ENCODE results near the gene ZNF292.
"Not testable (repeated sequence)": the region's sequence is repeated elsewhere in the genome, so short reads cannot be mapped to it uniquely, and the experiment has no call there.

Gene ZNF292

DNA sequence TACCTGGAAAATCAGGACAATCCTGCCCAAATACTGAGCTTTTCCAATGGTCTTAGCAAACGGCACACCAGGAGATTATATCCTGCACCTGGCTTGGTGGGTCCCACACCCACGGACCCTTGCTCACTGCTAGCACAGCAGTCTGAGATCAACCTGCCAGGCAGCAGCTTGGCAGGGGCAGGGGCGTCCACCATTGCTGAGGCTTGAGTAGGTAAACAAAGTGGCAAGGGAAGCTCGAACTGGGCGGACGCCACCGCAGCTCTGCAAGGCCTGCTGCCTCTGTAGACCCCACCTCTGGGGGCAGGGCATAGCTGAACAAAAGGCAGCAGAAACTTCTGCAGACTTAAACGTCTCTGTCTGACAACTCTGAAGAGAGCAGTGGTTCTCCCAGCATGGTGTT is 15.4 kb upstream of the ZNF292 start:
- not testable (repeated sequence) for H3K27me3 ChIP-seq (ENCODE audit: control insufficient read depth, insufficient read depth, low read length); H3K4me3 ChIP-seq (ENCODE audit: low read length); H3K4me1 ChIP-seq (ENCODE audit: control insufficient read depth, insufficient read depth, low read length); H3K9ac ChIP-seq (ENCODE audit: low read length); H3K36me3 ChIP-seq (ENCODE audit: control insufficient read depth, insufficient read depth, low read length); H3K27ac ChIP-seq (ENCODE audit: low read depth, low read length)

DNA sequence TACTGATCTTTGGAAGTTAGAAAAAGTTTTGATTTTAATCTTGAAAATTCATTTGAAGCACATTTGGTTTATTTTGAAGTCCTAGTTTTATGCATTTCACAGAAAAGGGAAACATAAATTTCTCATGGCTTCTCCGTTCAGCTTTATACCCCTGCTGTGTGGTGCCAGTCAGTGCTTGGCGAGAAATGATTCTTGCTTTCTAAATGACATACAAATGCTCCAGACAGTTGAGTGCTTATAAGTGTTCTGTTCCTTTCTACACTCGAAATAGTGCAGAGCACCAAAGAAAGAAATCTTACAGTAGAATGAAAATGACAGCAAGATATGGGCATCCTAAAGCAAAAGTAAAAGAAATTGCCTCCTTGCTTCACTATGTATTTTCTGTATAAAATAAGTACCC is 9.0 kb upstream of the ZNF292 start:
- no peaks in the 10 kb centered on the region for H3K36me3 ChIP-seq (ENCODE audit: control insufficient read depth, insufficient read depth, low read length)
- no peak overlapping the region for H3K4me3 ChIP-seq (ENCODE audit: low read length)
- H3K9ac ChIP-seq (ENCODE audit: low read length): no peak overlapping the region
- H3K4me1 ChIP-seq (ENCODE audit: control insufficient read depth, insufficient read depth, low read length): peaks cover under 1% of the 10 kb centered on the region
- no peaks in the 10 kb centered on the region for H3K27me3 ChIP-seq (ENCODE audit: control insufficient read depth, insufficient read depth, low read length)
- no peak overlapping the region for H3K27ac ChIP-seq (ENCODE audit: low read depth, low read length)

DNA sequence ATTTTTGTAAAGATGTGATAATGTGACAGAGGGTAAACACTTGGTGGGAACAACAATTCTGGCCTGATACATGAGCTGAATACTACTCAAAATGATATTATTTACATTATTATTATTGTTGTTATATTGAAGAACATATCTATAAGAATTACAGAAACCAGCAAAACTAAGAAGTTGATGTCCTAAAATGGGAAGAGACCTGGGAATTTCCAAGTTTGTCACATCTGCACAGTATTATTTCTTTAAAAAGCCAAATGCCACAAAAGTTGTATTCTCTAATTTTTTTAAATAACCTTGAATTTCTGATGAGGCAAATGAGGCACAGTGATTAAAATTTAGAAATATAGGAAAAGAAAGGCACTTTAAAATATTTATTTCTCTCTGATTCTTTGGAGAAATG is 5.0 kb upstream of the ZNF292 start:
- Histone ChIP-seq H3K27ac (ENCODE audit: low read depth, low read length) (no peak overlapping the region), H3K4me3 (ENCODE audit: low read length) (no peak overlapping the region), H3K9ac (ENCODE audit: low read length) (no peak overlapping the region), H3K27me3 (ENCODE audit: control insufficient read depth, insufficient read depth, low read length) (no peaks in the 10 kb centered on the region), H3K36me3 (ENCODE audit: control insufficient read depth, insufficient read depth, low read length) (no peaks in the 10 kb centered on the region), H3K4me1 (ENCODE audit: control insufficient read depth, insufficient read depth, low read length) (peaks cover 11% of the 10 kb centered on the region)

DNA sequence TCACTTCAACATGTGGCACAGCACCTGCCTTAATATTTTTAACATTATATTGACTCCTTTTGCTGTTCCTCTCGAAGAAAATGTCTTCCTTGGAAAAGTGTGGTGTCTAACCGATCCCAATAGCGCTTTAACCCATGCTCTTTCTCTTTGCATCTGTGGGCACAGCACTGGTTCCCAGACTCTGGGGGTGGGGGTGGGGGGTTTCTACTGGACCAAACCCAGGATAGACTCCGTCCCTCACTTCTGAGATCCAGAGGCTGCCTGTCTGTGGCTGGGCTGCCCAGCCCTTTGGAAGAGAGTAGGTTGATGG is 3.9 kb upstream of the ZNF292 start:
- peak overlapping the region; percentile 94 for H3K27ac ChIP-seq (ENCODE audit: low read depth, low read length)
- H3K9ac ChIP-seq (ENCODE audit: low read length): peak overlapping the region; percentile 79
- no peaks in the 10 kb centered on the region for H3K36me3 ChIP-seq (ENCODE audit: control insufficient read depth, insufficient read depth, low read length)
- H3K4me3 ChIP-seq (ENCODE audit: low read length): peak overlapping the region; percentile 82
- no peaks in the 10 kb centered on the region for H3K27me3 ChIP-seq (ENCODE audit: control insufficient read depth, insufficient read depth, low read length)
- H3K4me1 ChIP-seq (ENCODE audit: control insufficient read depth, insufficient read depth, low read length): peaks cover 11% of the 10 kb centered on the region

DNA sequence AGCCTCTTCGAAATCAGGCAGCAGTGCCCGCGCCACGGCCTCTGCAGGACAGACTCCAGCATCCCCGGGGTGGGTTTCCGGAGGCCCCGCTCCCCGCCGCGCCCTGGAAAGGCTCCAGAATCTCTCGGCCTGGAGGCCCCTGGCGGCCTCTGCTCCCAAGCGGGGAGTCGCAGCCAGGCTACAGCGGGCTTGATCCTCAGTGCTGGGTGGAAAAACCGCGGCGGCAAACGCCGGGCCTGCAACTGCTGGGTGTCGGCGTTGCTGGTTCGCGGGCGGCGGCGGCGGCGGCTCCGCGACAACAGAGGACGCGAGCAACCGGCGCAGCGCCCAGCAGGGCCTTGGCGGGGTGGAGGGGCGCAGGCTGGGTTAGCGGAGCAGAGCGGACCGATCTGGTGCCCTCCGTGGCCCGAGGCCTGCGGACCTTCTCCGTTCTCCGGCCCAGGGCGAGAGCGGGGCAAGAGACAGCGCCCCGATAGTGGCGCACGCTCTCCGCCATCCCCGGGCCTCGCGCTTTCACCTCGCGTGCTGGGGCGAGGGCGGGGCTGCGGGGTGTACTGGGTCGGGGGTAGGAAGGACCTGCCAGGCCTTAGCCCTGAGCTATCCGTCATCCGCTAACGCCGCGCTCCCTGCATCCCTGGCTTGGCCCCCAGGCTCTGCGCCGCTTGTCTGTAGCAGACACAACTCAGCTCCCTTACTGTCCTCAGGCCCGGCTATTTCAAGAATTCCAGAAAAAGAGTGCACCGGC is 3.4 kb upstream of the ZNF292 start:
- H3K27me3 ChIP-seq (ENCODE audit: control insufficient read depth, insufficient read depth, low read length): no peaks in the 10 kb centered on the region
- peaks cover 12% of the 10 kb centered on the region for H3K4me1 ChIP-seq (ENCODE audit: control insufficient read depth, insufficient read depth, low read length)
- peak overlapping the region; percentile 79 for H3K9ac ChIP-seq (ENCODE audit: low read length)
- peak overlapping the region; percentile 82 for H3K4me3 ChIP-seq (ENCODE audit: low read length)
- peak overlapping the region; percentile 94 for H3K27ac ChIP-seq (ENCODE audit: low read depth, low read length)
- no peaks in the 10 kb centered on the region for H3K36me3 ChIP-seq (ENCODE audit: control insufficient read depth, insufficient read depth, low read length)

DNA sequence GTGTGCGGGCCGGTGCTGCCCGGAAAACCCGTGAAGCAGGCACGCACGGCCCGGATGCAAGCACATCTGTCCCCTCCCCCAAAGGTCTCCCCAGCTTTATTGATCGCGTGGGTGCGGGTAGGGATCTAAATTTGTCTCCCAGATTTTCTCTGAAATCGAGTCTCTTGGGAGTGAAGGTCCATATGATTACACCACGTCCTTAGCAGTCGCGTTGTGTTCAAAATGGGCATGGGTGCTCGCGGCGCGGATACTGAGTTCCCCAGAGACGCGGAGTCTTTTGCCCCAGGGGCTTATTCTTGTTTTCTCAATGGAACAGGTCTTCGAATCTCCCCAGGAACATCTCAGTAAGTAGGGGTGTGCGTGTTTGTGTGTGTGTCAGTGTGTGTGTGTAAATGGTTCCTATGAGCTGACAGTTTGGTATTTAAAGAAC is 2.8 kb upstream of the ZNF292 start:
- H3K27ac ChIP-seq (ENCODE audit: low read depth, low read length): peak overlapping the region; percentile 94

DNA sequence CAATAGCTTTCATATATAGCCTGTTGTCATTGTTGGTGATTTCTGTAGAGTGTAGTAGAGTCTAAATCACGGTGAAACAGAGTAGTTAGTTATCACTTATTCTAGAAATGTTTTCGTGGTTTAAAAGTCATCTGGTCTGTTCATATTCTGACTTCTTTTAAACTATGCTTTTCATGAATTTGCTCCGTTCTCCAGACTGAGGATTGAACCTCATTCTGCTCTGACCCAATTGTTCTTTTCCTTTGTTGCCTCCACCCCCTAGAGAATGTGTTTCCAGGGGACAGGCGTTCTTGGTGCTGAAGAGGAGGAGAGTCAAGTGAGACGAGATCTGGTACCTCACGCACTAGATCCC is 748 bp upstream of the ZNF292 start:
- Histone ChIP-seq H3K4me3 (ENCODE audit: low read length) (peak overlapping the region; percentile 78), H3K4me1 (ENCODE audit: control insufficient read depth, insufficient read depth, low read length) (peaks cover 14% of the 10 kb centered on the region)

More for the DNA sequence above, 2.8 kb upstream of the ZNF292 start:
- H3K36me3 ChIP-seq (ENCODE audit: control insufficient read depth, insufficient read depth, low read length): no peaks in the 10 kb centered on the region
- H3K4me1 ChIP-seq (ENCODE audit: control insufficient read depth, insufficient read depth, low read length): peaks cover 14% of the 10 kb centered on the region
- H3K9ac ChIP-seq (ENCODE audit: low read length): peak overlapping the region; percentile 42
- no peaks in the 10 kb centered on the region for H3K27me3 ChIP-seq (ENCODE audit: control insufficient read depth, insufficient read depth, low read length)
- peak overlapping the region; percentile 82 for H3K4me3 ChIP-seq (ENCODE audit: low read length)

DNA sequence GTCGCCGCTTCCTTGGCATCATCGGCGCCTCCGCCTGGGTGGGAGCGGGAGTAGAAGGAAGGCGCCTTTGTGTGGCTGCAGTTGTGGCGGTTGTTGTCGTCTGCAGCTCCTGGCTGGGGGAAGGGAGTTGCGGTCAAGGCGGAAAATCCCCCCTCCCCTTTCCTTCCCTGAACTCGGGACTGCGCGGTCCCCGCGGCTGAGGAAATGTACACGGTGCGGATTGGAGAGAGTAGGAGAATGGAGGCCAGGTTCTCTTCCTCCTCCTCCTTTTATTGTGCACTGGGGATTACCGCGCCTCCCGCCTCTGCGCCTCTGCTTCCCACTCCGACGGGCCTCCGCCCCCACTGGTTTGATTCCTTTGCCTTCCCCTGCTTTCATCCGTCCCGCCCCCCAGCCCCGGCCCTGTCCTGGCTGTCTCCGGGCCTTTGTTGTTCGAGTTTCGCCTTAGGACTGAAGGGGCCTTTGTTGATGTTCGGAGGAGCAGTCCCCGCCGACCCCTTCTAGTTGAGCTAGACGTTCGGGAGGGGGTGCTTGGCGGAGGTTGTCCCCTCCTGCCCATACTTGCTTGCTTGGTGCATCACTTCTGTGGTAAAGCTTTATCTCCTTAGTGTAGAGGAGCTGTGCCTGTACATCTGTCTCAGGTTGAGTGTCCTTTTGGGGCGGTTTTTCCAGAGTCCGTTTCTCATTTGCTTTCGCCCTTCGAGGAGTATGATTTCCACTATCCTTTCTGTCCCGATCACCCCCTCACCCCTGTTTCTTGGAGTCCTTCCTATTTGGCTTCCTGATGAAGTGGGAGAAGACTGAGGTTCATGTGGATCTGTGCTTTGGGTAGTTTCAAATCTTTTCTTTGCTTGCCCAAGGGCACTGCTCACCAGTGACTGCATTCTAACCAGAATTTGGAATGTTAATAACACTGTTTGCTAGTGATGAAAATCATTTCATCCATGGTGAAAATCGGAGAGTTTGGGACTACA is 764 bp downstream of the ZNF292 start:
- Histone ChIP-seq H3K4me1 (ENCODE audit: control insufficient read depth, insufficient read depth, low read length) (peaks cover 14% of the 10 kb centered on the region), H3K27ac (ENCODE audit: low read depth, low read length) (peak overlapping the region; percentile 92), H3K36me3 (ENCODE audit: control insufficient read depth, insufficient read depth, low read length) (no peaks in the 10 kb centered on the region), H3K9ac (ENCODE audit: low read length) (peak overlapping the region; percentile 58), H3K27me3 (ENCODE audit: control insufficient read depth, insufficient read depth, low read length) (no peaks in the 10 kb centered on the region), H3K4me3 (ENCODE audit: low read length) (peak overlapping the region; percentile 78)

More for the DNA sequence above, 748 bp upstream of the ZNF292 start:
- Histone ChIP-seq H3K27me3 (ENCODE audit: control insufficient read depth, insufficient read depth, low read length) (no peaks in the 10 kb centered on the region), H3K9ac (ENCODE audit: low read length) (peak overlapping the region; percentile 33), H3K36me3 (ENCODE audit: control insufficient read depth, insufficient read depth, low read length) (no peaks in the 10 kb centered on the region), H3K27ac (ENCODE audit: low read depth, low read length) (peak overlapping the region; percentile 92)

DNA sequence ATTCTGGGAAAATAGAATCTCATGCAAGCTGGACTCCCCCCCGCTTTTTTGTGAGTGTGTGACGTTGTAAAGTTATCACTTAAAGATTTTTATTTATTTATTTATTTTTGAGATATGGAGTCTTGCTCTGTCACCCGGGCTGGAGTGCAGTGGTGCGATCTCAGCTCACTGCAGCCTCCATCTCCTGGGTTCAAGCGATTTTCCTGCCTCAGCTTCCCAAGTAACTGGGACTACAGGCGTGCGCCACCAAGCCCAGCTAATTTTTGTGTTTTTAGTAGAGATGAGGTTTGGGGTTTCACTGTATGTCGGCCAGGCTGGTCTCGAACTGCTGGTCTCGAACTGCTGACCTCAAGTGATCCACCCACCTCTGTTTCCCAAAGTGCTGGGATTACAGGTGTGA is 2.2 kb downstream of the ZNF292 start:
- not testable (repeated sequence) for H3K9ac ChIP-seq (ENCODE audit: low read length); H3K27me3 ChIP-seq (ENCODE audit: control insufficient read depth, insufficient read depth, low read length); H3K36me3 ChIP-seq (ENCODE audit: control insufficient read depth, insufficient read depth, low read length); H3K4me3 ChIP-seq (ENCODE audit: low read length); H3K27ac ChIP-seq (ENCODE audit: low read depth, low read length)
- H3K4me1 ChIP-seq (ENCODE audit: control insufficient read depth, insufficient read depth, low read length): peaks cover 11% of the 10 kb centered on the region

DNA sequence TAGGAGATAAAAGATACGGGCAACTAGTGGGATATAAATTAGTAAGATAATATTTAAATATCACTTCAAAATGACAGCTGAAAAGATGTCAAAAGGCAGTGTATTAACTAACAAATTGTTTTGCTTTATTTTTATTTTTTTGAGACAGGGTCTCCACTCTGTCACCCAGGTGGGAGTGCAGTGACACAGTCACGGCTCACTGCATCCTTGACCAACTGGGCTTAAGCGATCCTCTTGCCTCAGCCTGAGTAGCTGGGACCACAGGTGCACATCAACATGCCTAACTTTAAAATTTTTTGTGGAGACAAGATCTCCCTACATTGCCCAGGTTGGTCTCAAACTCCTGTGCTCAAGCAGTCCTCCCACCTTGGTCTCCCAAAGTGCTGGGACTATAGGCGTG is 5.9 kb downstream of the ZNF292 start:
- H3K27ac ChIP-seq (ENCODE audit: low read depth, low read length): no peak overlapping the region
- H3K27me3 ChIP-seq (ENCODE audit: control insufficient read depth, insufficient read depth, low read length): no peaks in the 10 kb centered on the region
- peaks cover 3% of the 10 kb centered on the region for H3K4me1 ChIP-seq (ENCODE audit: control insufficient read depth, insufficient read depth, low read length)
- H3K36me3 ChIP-seq (ENCODE audit: control insufficient read depth, insufficient read depth, low read length): no peaks in the 10 kb centered on the region
- H3K9ac ChIP-seq (ENCODE audit: low read length): no peak overlapping the region
- H3K4me3 ChIP-seq (ENCODE audit: low read length): no peak overlapping the region

DNA sequence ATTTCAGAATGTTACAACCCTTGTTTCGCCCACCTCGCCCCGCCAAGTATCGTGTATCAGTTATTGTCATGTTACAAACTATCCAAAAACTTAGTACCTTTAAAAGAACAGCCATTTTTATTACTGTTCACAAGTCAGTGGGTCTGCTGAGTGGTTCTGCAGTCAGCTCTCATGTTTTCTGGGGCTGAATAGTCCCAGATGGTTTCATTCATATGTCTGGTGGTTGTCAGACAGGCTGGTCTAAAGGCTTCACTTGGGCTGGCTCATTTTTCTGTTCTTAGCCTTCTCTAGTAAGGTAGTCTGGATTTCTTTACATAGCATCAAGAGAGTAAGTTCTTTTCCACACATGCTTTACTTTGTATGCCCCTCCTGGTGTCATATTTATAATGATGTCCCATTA is 8.6 kb downstream of the ZNF292 start:
- H3K36me3 ChIP-seq (ENCODE audit: control insufficient read depth, insufficient read depth, low read length): no peaks in the 10 kb centered on the region
- H3K4me1 ChIP-seq (ENCODE audit: control insufficient read depth, insufficient read depth, low read length): no peaks in the 10 kb centered on the region
- H3K27me3 ChIP-seq (ENCODE audit: control insufficient read depth, insufficient read depth, low read length): no peaks in the 10 kb centered on the region
- H3K27ac ChIP-seq (ENCODE audit: low read depth, low read length): no peak overlapping the region
- no peak overlapping the region for H3K4me3 ChIP-seq (ENCODE audit: low read length)
- H3K9ac ChIP-seq (ENCODE audit: low read length): no peak overlapping the region

DNA sequence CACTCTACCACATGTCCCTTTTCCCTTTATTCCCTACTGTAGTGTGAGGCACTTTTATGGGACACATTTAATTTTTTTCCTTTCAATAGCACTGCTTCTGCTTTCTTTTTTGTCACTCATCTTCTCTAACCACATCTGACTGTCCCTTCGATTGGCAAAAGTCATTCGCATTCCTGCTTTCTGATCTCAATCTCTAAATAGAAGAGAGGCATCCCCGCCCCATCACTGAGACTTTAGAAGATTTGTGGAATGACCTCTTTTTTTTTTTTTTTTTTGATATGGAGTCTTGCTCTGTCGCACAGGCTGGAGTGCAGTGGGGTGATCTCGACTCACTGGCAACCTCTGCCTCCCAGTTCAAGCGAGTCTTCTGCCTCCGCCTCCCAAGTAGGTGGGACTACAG is 9.1 kb downstream of the ZNF292 start:
- Histone ChIP-seq H3K9ac (ENCODE audit: low read length) (no peak overlapping the region), H3K27ac (ENCODE audit: low read depth, low read length) (no peak overlapping the region), H3K4me1 (ENCODE audit: control insufficient read depth, insufficient read depth, low read length) (no peaks in the 10 kb centered on the region), H3K36me3 (ENCODE audit: control insufficient read depth, insufficient read depth, low read length) (no peaks in the 10 kb centered on the region), H3K4me3 (ENCODE audit: low read length) (no peak overlapping the region), H3K27me3 (ENCODE audit: control insufficient read depth, insufficient read depth, low read length) (no peaks in the 10 kb centered on the region)

Data from rectal smooth muscle tissue (tissue), 1 donor.